ENCODE measurements around the gene MRAS. TPM values are rescaled to one million over a fixed set of nuclear protein-coding genes. Genes with fewer than 3 reads are reported as not detected.

The MRAS gene
- total and polyA plus RNA-seq, 2 of the 8 experiments (the other 6 are each of a cell fraction or from before 2014, with no cell fraction given): 10.6 to 16.2 TPM

GRCh38 chr3:138361561-138361971, 13.2 kb downstream of the MRAS start (continued):
- no peak for TF ChIP-seq ATF3 (IDR thresholded peaks at IDR 0.05; ENCODE audit: insufficient read depth, low read depth, low read length)
- TF ChIP-seq ASH2L (IDR thresholded peaks at IDR 0.05; ENCODE audit: low read length): no peak
- TF ChIP-seq PHF8 (conservative IDR thresholded peaks at IDR 0.05; ENCODE audit: low read depth, low read length): no peak
- TF ChIP-seq BACH1 (IDR thresholded peaks at IDR 0.05; ENCODE audit: low read length): no peak
- TF ChIP-seq SIN3A (conservative IDR thresholded peaks at IDR 0.05 in 1 of 2, IDR thresholded peaks at IDR 0.05 in 1 of 2; ENCODE audit: low read depth in 1 of 2, low read length in 2 of 2): no peak
- TF ChIP-seq SP2 (IDR thresholded peaks at IDR 0.05; ENCODE audit: low read length): no peak
- no peak for TF ChIP-seq ATF2 (IDR thresholded peaks at IDR 0.05; ENCODE audit: low read length)
